ENCODE measurements around the gene LIN7B.

- TF ChIP-seq, protein P1, sequence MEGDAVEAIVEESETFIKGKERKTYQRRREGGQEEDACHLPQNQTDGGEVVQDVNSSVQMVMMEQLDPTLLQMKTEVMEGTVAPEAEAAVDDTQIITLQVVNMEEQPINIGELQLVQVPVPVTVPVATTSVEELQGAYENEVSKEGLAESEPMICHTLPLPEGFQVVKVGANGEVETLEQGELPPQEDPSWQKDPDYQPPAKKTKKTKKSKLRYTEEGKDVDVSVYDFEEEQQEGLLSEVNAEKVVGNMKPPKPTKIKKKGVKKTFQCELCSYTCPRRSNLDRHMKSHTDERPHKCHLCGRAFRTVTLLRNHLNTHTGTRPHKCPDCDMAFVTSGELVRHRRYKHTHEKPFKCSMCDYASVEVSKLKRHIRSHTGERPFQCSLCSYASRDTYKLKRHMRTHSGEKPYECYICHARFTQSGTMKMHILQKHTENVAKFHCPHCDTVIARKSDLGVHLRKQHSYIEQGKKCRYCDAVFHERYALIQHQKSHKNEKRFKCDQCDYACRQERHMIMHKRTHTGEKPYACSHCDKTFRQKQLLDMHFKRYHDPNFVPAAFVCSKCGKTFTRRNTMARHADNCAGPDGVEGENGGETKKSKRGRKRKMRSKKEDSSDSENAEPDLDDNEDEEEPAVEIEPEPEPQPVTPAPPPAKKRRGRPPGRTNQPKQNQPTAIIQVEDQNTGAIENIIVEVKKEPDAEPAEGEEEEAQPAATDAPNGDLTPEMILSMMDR (IDR thresholded peaks at IDR 0.05): no peak
- TF ChIP-seq POLR2A (IDR thresholded peaks at IDR 0.05): no peak
Observed at GRCh38 chr19:49165865-49166301, 51.7 kb downstream of the LIN7B start.
